Activated T-helper 1 cell treated with anti-CD3 and anti-CD28 coated beads, Interleukin-12 subunit alpha, Interleukin-12 subunit beta, Interleukin-2, Interleukin-4 antibody, amounts not matched to agents 30 ng/mL and 10 ng/mL and 1 ng/mL, durations not matched to agents 14 hours and 24 hours and 36 hours (primary cell): ENCODE measurements around the gene NPM1. TPM values are rescaled to one million over a fixed set of nuclear protein-coding genes. Genes with fewer than 3 reads are reported as not detected.
"Not testable (repeated sequence)": the region's sequence is repeated elsewhere in the genome, so short reads cannot be mapped to it uniquely, and the experiment has no call there.

Source experiments
- DNase-seq: peaks from one replicate; pipeline ENCODE4 v3.0.0; 2021; ENCODE audit warnings: low spot score
- H3K27ac Mint-ChIP-seq: one replicate; pipeline ENCODE4 v1.8.0; 2021; ENCODE audit warnings: mild to moderate bottlenecking, mixed read lengths
- H3K27me3 Mint-ChIP-seq: one replicate; pipeline ENCODE4 v1.8.0; 2022; ENCODE audit warnings: mild to moderate bottlenecking, moderate library complexity, mixed read lengths; ENCODE audit not compliant: insufficient read depth
- H3K36me3 Mint-ChIP-seq: one replicate; pipeline ENCODE4 v1.8.0; 2021; ENCODE audit warnings: low read depth, mixed read lengths
- H3K4me1 Mint-ChIP-seq: one replicate; pipeline ENCODE4 v1.8.0; 2021; ENCODE audit warnings: low read depth, mixed read lengths
- H3K4me3 Mint-ChIP-seq: one replicate; pipeline ENCODE4 v1.8.0; 2021; ENCODE audit warnings: mild to moderate bottlenecking, moderate library complexity, mixed read lengths
- H3K9me3 Mint-ChIP-seq: one replicate; pipeline ENCODE4 v1.8.0; 2021; ENCODE audit warnings: mixed read lengths
- intact Hi-C: fragments of 100-400 bp; cut with micrococcal nuclease; formaldehyde crosslinking; loops from one replicate; pipeline ENCODE4 v1.15.1; 2024
- total RNA-seq: library from RNA; stranded (reverse); gene quantifications from 2 replicates; pipeline ENCODE4 v1.2.3, GENCODE V29; 2022

NPM1 gene
- 2,729 and 2,809 TPM in 2 replicates for total RNA-seq

- DNase-seq: peak; percentile 97
- Mint-ChIP-seq H3K36me3 (peaks cover 42% of the 10 kb centered on the region), H3K9me3 (no peaks in the 10 kb centered on the region), H3K4me1 (peaks cover 43% of the 10 kb centered on the region), H3K27ac (peak within 1 kb of the TSS; percentile 98), H3K27me3 (peaks cover 8% of the 10 kb centered on the region), H3K4me3 (peak within 1 kb of the TSS; percentile 97)
- intact Hi-C loops: loop anchor here (1.0 to 5.0 kb wide), 11 partner anchors 520 to 1940 kb away; partner anchors contain the start of genes ATP6V0E1, BNIP1, CREBRF and FBXW11
Observed at GRCh38 chr5:171387345-171387969, at the start of gene NPM1. TSS of gene NPM1 (plus strand) at chr5:171387849. CDS start at chr5:171387949, 100 bp downstream.

GRCh38 chr5:171340042-171340441 lies 47.6 kb upstream of the NPM1 start:
- Mint-ChIP-seq H3K36me3 (no peaks in the 10 kb centered on the region), H3K9me3 (no peaks in the 10 kb centered on the region), H3K4me3 (no peak overlapping the region), H3K4me1 (no peaks in the 10 kb centered on the region), H3K27me3 (peaks cover 14% of the 10 kb centered on the region), H3K27ac (no peak overlapping the region)
- intact Hi-C loops: no loop called here
- no peak for DNase-seq

GRCh38 chr5:171340491-171340890 lies 47.2 kb upstream of the NPM1 start:
- Mint-ChIP-seq H3K36me3 (no peaks in the 10 kb centered on the region), H3K9me3 (no peaks in the 10 kb centered on the region), H3K4me1 (no peaks in the 10 kb centered on the region), H3K27ac (no peak overlapping the region), H3K27me3 (peaks cover 11% of the 10 kb centered on the region), H3K4me3 (no peak overlapping the region)
- DNase-seq: no peak
- intact Hi-C loops: no loop called here

GRCh38 chr5:171342362-171343111 lies 45.1 kb upstream of the NPM1 start:
- intact Hi-C loops: loop anchor here (1.0 kb wide), 1 partner anchor 135 kb away; no protein-coding TSS in a partner anchor
- no peak overlapping the region for H3K27ac Mint-ChIP-seq
- H3K4me3 Mint-ChIP-seq: no peak overlapping the region
- H3K36me3 Mint-ChIP-seq: no peaks in the 10 kb centered on the region
- DNase-seq: peak; percentile 3
- no peaks in the 10 kb centered on the region for H3K9me3 Mint-ChIP-seq
- H3K27me3 Mint-ChIP-seq: peaks cover 11% of the 10 kb centered on the region
- H3K4me1 Mint-ChIP-seq: no peaks in the 10 kb centered on the region

- DNase-seq: no peak
- Mint-ChIP-seq H3K27me3 (peaks cover 8% of the 10 kb centered on the region), H3K27ac (no peak overlapping the region), H3K36me3 (no peaks in the 10 kb centered on the region), H3K4me1 (no peaks in the 10 kb centered on the region), H3K4me3 (no peak overlapping the region), H3K9me3 (no peaks in the 10 kb centered on the region)
- intact Hi-C loops: no loop called here
Observed at GRCh38 chr5:171344936-171345608, 42.6 kb upstream of the NPM1 start.

- Mint-ChIP-seq H3K27ac (no peak overlapping the region), H3K36me3 (no peaks in the 10 kb centered on the region), H3K27me3 (peaks cover 2% of the 10 kb centered on the region), H3K9me3 (no peaks in the 10 kb centered on the region), H3K4me3 (no peak overlapping the region), H3K4me1 (peaks cover 5% of the 10 kb centered on the region)
- DNase-seq: no peak
- intact Hi-C loops: no loop called here
Observed at GRCh38 chr5:171351536-171352073, 36.0 kb upstream of the NPM1 start.

GRCh38 chr5:171355302-171355724 lies 32.3 kb upstream of the NPM1 start:
- intact Hi-C loops: no loop called here
- H3K4me3 Mint-ChIP-seq: no peak overlapping the region
- no peaks in the 10 kb centered on the region for H3K36me3 Mint-ChIP-seq
- no peaks in the 10 kb centered on the region for H3K27me3 Mint-ChIP-seq
- peaks cover 5% of the 10 kb centered on the region for H3K4me1 Mint-ChIP-seq
- H3K27ac Mint-ChIP-seq: no peak overlapping the region
- H3K9me3 Mint-ChIP-seq: no peaks in the 10 kb centered on the region
- DNase-seq: no peak

GRCh38 chr5:171357843-171358242 lies 29.8 kb upstream of the NPM1 start:
- Mint-ChIP-seq H3K36me3 (no peaks in the 10 kb centered on the region), H3K4me3 (no peak overlapping the region), H3K27ac (no peak overlapping the region), H3K9me3 (no peaks in the 10 kb centered on the region), H3K27me3 (no peaks in the 10 kb centered on the region), H3K4me1 (peaks cover 5% of the 10 kb centered on the region)
- intact Hi-C loops: no loop called here
- no peak for DNase-seq

- H3K36me3 Mint-ChIP-seq, H3K4me3 Mint-ChIP-seq, H3K9me3 Mint-ChIP-seq, intact Hi-C loops, H3K4me1 Mint-ChIP-seq, H3K27ac Mint-ChIP-seq, DNase-seq, H3K27me3 Mint-ChIP-seq: not testable (repeated sequence)
Observed at GRCh38 chr5:171361151-171361550, 26.5 kb upstream of the NPM1 start.

GRCh38 chr5:171363249-171363648 lies 24.4 kb upstream of the NPM1 start:
- H3K4me1 Mint-ChIP-seq, intact Hi-C loops, H3K27ac Mint-ChIP-seq, H3K4me3 Mint-ChIP-seq, DNase-seq, H3K36me3 Mint-ChIP-seq, H3K9me3 Mint-ChIP-seq, H3K27me3 Mint-ChIP-seq: not testable (repeated sequence)

GRCh38 chr5:171363846-171364245 lies 23.8 kb upstream of the NPM1 start:
- Mint-ChIP-seq H3K27ac (no peak overlapping the region), H3K36me3 (no peaks in the 10 kb centered on the region), H3K4me3 (no peak overlapping the region), H3K4me1 (peaks cover 4% of the 10 kb centered on the region), H3K9me3 (no peaks in the 10 kb centered on the region), H3K27me3 (peaks cover 4% of the 10 kb centered on the region)
- intact Hi-C loops: no loop called here
- no peak for DNase-seq

GRCh38 chr5:171365351-171365750 lies 22.3 kb upstream of the NPM1 start:
- no peak for DNase-seq
- intact Hi-C loops: no loop called here
- Mint-ChIP-seq H3K36me3 (no peaks in the 10 kb centered on the region), H3K27me3 (peaks cover 4% of the 10 kb centered on the region), H3K9me3 (no peaks in the 10 kb centered on the region), H3K27ac (no peak overlapping the region), H3K4me3 (no peak overlapping the region), H3K4me1 (peaks cover 4% of the 10 kb centered on the region)

- Mint-ChIP-seq H3K36me3 (no peaks in the 10 kb centered on the region), H3K4me1 (peaks cover 4% of the 10 kb centered on the region), H3K9me3 (no peaks in the 10 kb centered on the region), H3K27ac (no peak overlapping the region), H3K4me3 (no peak overlapping the region), H3K27me3 (peaks cover 7% of the 10 kb centered on the region)
- intact Hi-C loops: no loop called here
- DNase-seq: no peak
Observed at GRCh38 chr5:171366645-171367044, 21.0 kb upstream of the NPM1 start.
